SU-DHL-6 (cell line): ENCODE data around the gene RNASE4.

Experiments
- H2AFZ ChIP-seq: fragments of 200-600 bp; sonication (generic); 2 replicates; pipeline ENCODE4 v1.6.1; 2014; ENCODE audit warnings: low read depth, mild to moderate bottlenecking, moderate library complexity, mixed read lengths, antibody characterized with exemption, low read length; ENCODE audit not compliant: severe bottlenecking
- H3F3A ChIP-seq: fragments of 200-600 bp; shearing (Covaris generic); 2 replicates; pipeline ENCODE4 v1.6.0; 2016; ENCODE audit warnings: antibody characterized with exemption, mild to moderate bottlenecking; ENCODE audit not compliant: insufficient read depth
- H3K27ac ChIP-seq: fragments of 200-600 bp; sonication (generic); 2 replicates; pipeline ENCODE4 v1.5.1; 2016; ENCODE audit warnings: low read depth, mild to moderate bottlenecking, low read length, moderate library complexity, mixed read lengths
- H3K27me3 ChIP-seq: fragments of 200-600 bp; sonication (generic), shearing (Covaris generic); 2 replicates; pipeline ENCODE4 v1.6.0; 2014; ENCODE audit warnings: mild to moderate bottlenecking, low read length
- H3K36me3 ChIP-seq: fragments of 200-600 bp; sonication (generic); 2 replicates; pipeline ENCODE4 v1.6.1; 2014; ENCODE audit warnings: mild to moderate bottlenecking, low read length, mixed read lengths
- H3K4me2 ChIP-seq: fragments of 300-600, 200-600 bp; shearing (Covaris generic), sonication (generic); 2 replicates; pipeline ENCODE4 v1.6.0; 2014; ENCODE audit warnings: low read length, low read depth, mild to moderate bottlenecking; ENCODE audit not compliant: poor library complexity, severe bottlenecking
- H3K4me3 ChIP-seq: fragments of 200-600 bp; sonication (generic); 2 replicates; pipeline ENCODE4 v1.5.1; 2014; ENCODE audit warnings: antibody characterized with exemption, low read length, mild to moderate bottlenecking, mixed read lengths; ENCODE audit not compliant: insufficient read depth, poor library complexity, severe bottlenecking
- H3K79me2 ChIP-seq: fragments of 200-600 bp; sonication (generic); 2 replicates; pipeline ENCODE4 v1.6.1; 2014; ENCODE audit warnings: mild to moderate bottlenecking, low read length, moderate library complexity; ENCODE audit not compliant: insufficient read depth
- H3K9ac ChIP-seq: fragments of 200-600 bp; sonication (generic); 2 replicates; pipeline ENCODE4 v1.7.0; 2014; ENCODE audit warnings: mild to moderate bottlenecking, low read length
- H3K9me2 ChIP-seq: fragments of 200-600 bp; sonication (generic); replicated peaks from 2 replicates; pipeline ENCODE4 v1.6.1; 2014; ENCODE audit warnings: low read length; ENCODE audit not compliant: insufficient read depth
- H3K9me3 ChIP-seq: fragments of 200-600 bp; sonication (generic); 2 replicates; pipeline ENCODE4 v1.6.1; 2014; ENCODE audit warnings: low read length, mixed read lengths; ENCODE audit not compliant: insufficient read depth
- H4K20me1 ChIP-seq: fragments of 200-600 bp; sonication (generic); 2 replicates; pipeline ENCODE4 v1.6.1; 2014; ENCODE audit warnings: low read depth, mild to moderate bottlenecking, antibody characterized with exemption, low read length, moderate library complexity, mixed read lengths
- CTCF ChIP-seq: fragments of 200-600 bp; sonication (generic); IDR thresholded peaks from one replicate; pipeline ENCODE4 v1.5.1; 2017; ENCODE audit warnings: antibody characterized with exemption, mild to moderate bottlenecking, low read length, moderate library complexity; ENCODE audit not compliant: insufficient read depth, poor library complexity, severe bottlenecking
- EZH2phosphoT487 ChIP-seq: fragments of 200-600 bp; sonication (generic), shearing (Covaris generic); conservative IDR thresholded peaks from 2 replicates; pipeline ENCODE4 v1.6.1; 2018; ENCODE audit warnings: mild to moderate bottlenecking, antibody characterized with exemption, low read length, moderate library complexity, mixed read lengths

Gene RNASE4

GRCh38 chr14:20687362-20688166 is 3.2 kb downstream of the RNASE4 start:
- no peaks in the 10 kb centered on the region for H3K9me2 ChIP-seq
- no peaks in the 10 kb centered on the region for H3K27me3 ChIP-seq
- no peaks in the 10 kb centered on the region for H4K20me1 ChIP-seq
- TF ChIP-seq EZH2phosphoT487 (no peak), CTCF (no peak)
- H2AFZ ChIP-seq, result no peak overlapping the region
- no peaks in the 10 kb centered on the region for H3K36me3 ChIP-seq
- H3F3A ChIP-seq, result peaks cover 14% of the 10 kb centered on the region
- no peaks in the 10 kb centered on the region for H3K9me3 ChIP-seq
- no peak overlapping the region for H3K9ac ChIP-seq
- no peak overlapping the region for H3K4me3 ChIP-seq
- H3K27ac ChIP-seq, result no peak overlapping the region
- no peak overlapping the region for H3K4me2 ChIP-seq
- no peaks in the 10 kb centered on the region for H3K79me2 ChIP-seq

GRCh38 chr14:20688167-20688839 is 3.9 kb downstream of the RNASE4 start, which contains the start of gene ANG:
Gene ANG (plus strand): TSS chr14:20688764. CDS start chr14:20693565, 4,801 bp downstream.
- H3K9ac ChIP-seq, result no peak within 1 kb of the TSS
- no peak within 1 kb of the TSS for H2AFZ ChIP-seq
- H3K27ac ChIP-seq, result no peak within 1 kb of the TSS
- no peak within 1 kb of the TSS for H3K4me3 ChIP-seq
- no peaks in the 10 kb centered on the region for H3K79me2 ChIP-seq
- no peaks in the 10 kb centered on the region for H3K9me2 ChIP-seq
- H3F3A ChIP-seq, result peaks cover 8% of the 10 kb centered on the region
- no peaks in the 10 kb centered on the region for H4K20me1 ChIP-seq
- no peak within 1 kb of the TSS for H3K4me2 ChIP-seq
- no peaks in the 10 kb centered on the region for H3K9me3 ChIP-seq
- no peak for TF ChIP-seq EZH2phosphoT487
- TF ChIP-seq CTCF, result no peak
- H3K27me3 ChIP-seq, result no peaks in the 10 kb centered on the region
- H3K36me3 ChIP-seq, result no peaks in the 10 kb centered on the region

GRCh38 chr14:20690848-20691640 is 6.7 kb downstream of the RNASE4 start:
- Histone ChIP-seq H3K9me2 (no peaks in the 10 kb centered on the region), H4K20me1 (no peaks in the 10 kb centered on the region), H3K9ac (no peak overlapping the region), H3K27ac (no peak overlapping the region), H3K79me2 (no peaks in the 10 kb centered on the region), H3K9me3 (no peaks in the 10 kb centered on the region), H3K4me3 (no peak overlapping the region), H3K27me3 (no peaks in the 10 kb centered on the region), H3F3A (no peaks in the 10 kb centered on the region), H2AFZ (no peak overlapping the region), H3K4me2 (no peak overlapping the region), H3K36me3 (no peaks in the 10 kb centered on the region)
- no peak for TF ChIP-seq EZH2phosphoT487
- peak; percentile 64 for TF ChIP-seq CTCF
